ENCODE data around the gene GLRX3.
"Not testable (repeated sequence)": the region's sequence is repeated elsewhere in the genome, so short reads cannot be mapped to it uniquely, and the experiment has no call there.

GLRX3 gene

GRCh38 chr10:130112821-130113220 lies 23.4 kb upstream of the GLRX3 start:
- H3K27ac ChIP-seq (ENCODE audit: low read depth, low read length): no peak overlapping the region
- H3K4me3 ChIP-seq (ENCODE audit: low read length): no peak overlapping the region
- no peaks in the 10 kb centered on the region for H3K27me3 ChIP-seq (ENCODE audit: insufficient read depth, low read length)
- 92% methylated on average over 3 of the region's 3 CpGs for WGBS
- no peak overlapping the region for H3K9ac ChIP-seq (ENCODE audit: low read depth, low read length)
- no peaks in the 10 kb centered on the region for H3K36me3 ChIP-seq (ENCODE audit: insufficient read depth, low read length)
- H3K4me1 ChIP-seq (ENCODE audit: insufficient read depth, low read length): peaks cover 8% of the 10 kb centered on the region; the same call in 1 of the 2 replicates
- peaks cover 3% of the 10 kb centered on the region; the same call in 1 of the 2 replicates for H3K9me3 ChIP-seq (ENCODE audit: insufficient read depth, low read depth, low read length)

GRCh38 chr10:130116942-130117341 lies 19.2 kb upstream of the GLRX3 start:
- WGBS: 98% methylated on average over 3 of the region's 4 CpGs
- H3K9me3 ChIP-seq (ENCODE audit: insufficient read depth, low read depth, low read length); H3K9ac ChIP-seq (ENCODE audit: low read depth, low read length); H3K4me1 ChIP-seq (ENCODE audit: insufficient read depth, low read length); H3K27ac ChIP-seq (ENCODE audit: low read depth, low read length); H3K36me3 ChIP-seq (ENCODE audit: insufficient read depth, low read length); H3K4me3 ChIP-seq (ENCODE audit: low read length); H3K27me3 ChIP-seq (ENCODE audit: insufficient read depth, low read length): not testable (repeated sequence)

- not testable (repeated sequence) for H3K4me3 ChIP-seq (ENCODE audit: low read length); H3K9me3 ChIP-seq (ENCODE audit: insufficient read depth, low read depth, low read length); H3K36me3 ChIP-seq (ENCODE audit: insufficient read depth, low read length); H3K9ac ChIP-seq (ENCODE audit: low read depth, low read length); H3K4me1 ChIP-seq (ENCODE audit: insufficient read depth, low read length); H3K27ac ChIP-seq (ENCODE audit: low read depth, low read length); H3K27me3 ChIP-seq (ENCODE audit: insufficient read depth, low read length)
- 79% methylated on average over 6 of the region's 6 CpGs for WGBS
Measured at GRCh38 chr10:130117535-130117934, 18.7 kb upstream of the GLRX3 start.

GRCh38 chr10:130121486-130122079 lies 14.6 kb upstream of the GLRX3 start:
- Histone ChIP-seq H3K9ac (ENCODE audit: low read depth, low read length) (no peak overlapping the region), H3K4me3 (ENCODE audit: low read length) (no peak overlapping the region), H3K4me1 (ENCODE audit: insufficient read depth, low read length) (no peaks in the 10 kb centered on the region)

GRCh38 chr10:130127364-130128061 lies 8.7 kb upstream of the GLRX3 start:
- H3K9me3 ChIP-seq (ENCODE audit: insufficient read depth, low read depth, low read length): no peaks in the 10 kb centered on the region
- no peaks in the 10 kb centered on the region for H3K36me3 ChIP-seq (ENCODE audit: insufficient read depth, low read length)
- H3K27me3 ChIP-seq (ENCODE audit: insufficient read depth, low read length): no peaks in the 10 kb centered on the region
- peaks cover 6% of the 10 kb centered on the region for H3K4me1 ChIP-seq (ENCODE audit: insufficient read depth, low read length)
- no peak overlapping the region; the same call in 1 of the 2 replicates for H3K9ac ChIP-seq (ENCODE audit: low read depth, low read length)
- H3K27ac ChIP-seq (ENCODE audit: low read depth, low read length): no peak overlapping the region
- H3K4me3 ChIP-seq (ENCODE audit: low read length): no peak overlapping the region
- whole genome bisulfite sequencing: 36% methylated on average over 10 of the region's 10 CpGs

More at GRCh38 chr10:130121486-130122079, 14.6 kb upstream of the GLRX3 start:
- no peak overlapping the region for H3K27ac ChIP-seq (ENCODE audit: low read depth, low read length)
- WGBS: 92% methylated on average over 13 of the region's 13 CpGs
- H3K27me3 ChIP-seq (ENCODE audit: insufficient read depth, low read length): no peaks in the 10 kb centered on the region
- 0 out of 2 replicates have a peak, but pooled peaks cover 8% of the 10 kb centered on the region for H3K9me3 ChIP-seq (ENCODE audit: insufficient read depth, low read depth, low read length)
- H3K36me3 ChIP-seq (ENCODE audit: insufficient read depth, low read length): no peaks in the 10 kb centered on the region

GRCh38 chr10:130128062-130128781 lies 8.0 kb upstream of the GLRX3 start:
- no peak overlapping the region for H3K9ac ChIP-seq (ENCODE audit: low read depth, low read length)
- H3K9me3 ChIP-seq (ENCODE audit: insufficient read depth, low read depth, low read length): no peaks in the 10 kb centered on the region
- no peak overlapping the region for H3K27ac ChIP-seq (ENCODE audit: low read depth, low read length)
- peaks cover 6% of the 10 kb centered on the region for H3K4me1 ChIP-seq (ENCODE audit: insufficient read depth, low read length)
- no peaks in the 10 kb centered on the region for H3K27me3 ChIP-seq (ENCODE audit: insufficient read depth, low read length)
- H3K4me3 ChIP-seq (ENCODE audit: low read length): no peak overlapping the region
- H3K36me3 ChIP-seq (ENCODE audit: insufficient read depth, low read length): no peaks in the 10 kb centered on the region
- WGBS: 86% methylated on average over 1 of the region's 3 CpGs

- WGBS: 87% methylated on average over 27 of the region's 27 CpGs
Measured at GRCh38 chr10:130128922-130129321, 7.3 kb upstream of the GLRX3 start.

GRCh38 chr10:130135676-130136225 lies 440 bp upstream of the GLRX3 start:
- 36% methylated on average over 17 of the region's 17 CpGs for WGBS
- Histone ChIP-seq H3K27ac (ENCODE audit: low read depth, low read length) (no peak overlapping the region), H3K9me3 (ENCODE audit: insufficient read depth, low read depth, low read length) (no peaks in the 10 kb centered on the region), H3K4me3 (ENCODE audit: low read length) (peak overlapping the region; percentile 99), H3K36me3 (ENCODE audit: insufficient read depth, low read length) (peaks cover 12% of the 10 kb centered on the region), H3K9ac (ENCODE audit: low read depth, low read length) (peak overlapping the region; percentile 94), H3K27me3 (ENCODE audit: insufficient read depth, low read length) (peaks cover 4% of the 10 kb centered on the region; the same call in 1 of the 2 replicates), H3K4me1 (ENCODE audit: insufficient read depth, low read length) (0 out of 2 replicates have a peak, but pooled peaks cover 6% of the 10 kb centered on the region)

More at GRCh38 chr10:130128922-130129321, 7.3 kb upstream of the GLRX3 start:
- Histone ChIP-seq H3K9ac (ENCODE audit: low read depth, low read length) (no peak overlapping the region), H3K4me3 (ENCODE audit: low read length) (no peak overlapping the region), H3K36me3 (ENCODE audit: insufficient read depth, low read length) (no peaks in the 10 kb centered on the region), H3K27me3 (ENCODE audit: insufficient read depth, low read length) (no peaks in the 10 kb centered on the region), H3K4me1 (ENCODE audit: insufficient read depth, low read length) (peaks cover 6% of the 10 kb centered on the region), H3K9me3 (ENCODE audit: insufficient read depth, low read depth, low read length) (no peaks in the 10 kb centered on the region), H3K27ac (ENCODE audit: low read depth, low read length) (no peak overlapping the region)

GRCh38 chr10:130137090-130137448 lies 878 bp downstream of the GLRX3 start:
- 4% methylated on average over 9 of the region's 10 CpGs for WGBS
- Histone ChIP-seq H3K4me1 (ENCODE audit: insufficient read depth, low read length) (peaks cover 14% of the 10 kb centered on the region), H3K4me3 (ENCODE audit: low read length) (peak overlapping the region; percentile 99)

GRCh38 chr10:130137659-130138478 lies 1.7 kb downstream of the GLRX3 start:
- Histone ChIP-seq H3K4me3 (ENCODE audit: low read length) (peak overlapping the region; percentile 99), H3K27ac (ENCODE audit: low read depth, low read length) (no peak overlapping the region), H3K9me3 (ENCODE audit: insufficient read depth, low read depth, low read length) (no peaks in the 10 kb centered on the region), H3K4me1 (ENCODE audit: insufficient read depth, low read length) (peaks cover 19% of the 10 kb centered on the region), H3K36me3 (ENCODE audit: insufficient read depth, low read length) (peaks cover 25% of the 10 kb centered on the region), H3K9ac (ENCODE audit: low read depth, low read length) (peak overlapping the region; percentile 94; the same call in 1 of the 2 replicates), H3K27me3 (ENCODE audit: insufficient read depth, low read length) (peaks cover 4% of the 10 kb centered on the region; the same call in 1 of the 2 replicates)
- WGBS: 91% methylated on average over 28 of the region's 28 CpGs

More at GRCh38 chr10:130137090-130137448, 878 bp downstream of the GLRX3 start:
- Histone ChIP-seq H3K27me3 (ENCODE audit: insufficient read depth, low read length) (peaks cover 4% of the 10 kb centered on the region; the same call in 1 of the 2 replicates), H3K36me3 (ENCODE audit: insufficient read depth, low read length) (peaks cover 19% of the 10 kb centered on the region), H3K27ac (ENCODE audit: low read depth, low read length) (0 out of 2 replicates have a peak overlapping the region, but pooled peaks have one; percentile 80), H3K9me3 (ENCODE audit: insufficient read depth, low read depth, low read length) (no peaks in the 10 kb centered on the region), H3K9ac (ENCODE audit: low read depth, low read length) (peak overlapping the region; percentile 94)

Data from HUES64 (cell line).